Transverse colon (tissue), 4 donors: Measurements from ENCODE around the gene TANGO2. TPM values are rescaled to one million over a fixed set of nuclear protein-coding genes. Genes with fewer than 3 reads are reported as not detected.

Experiments used
- DNase-seq: peaks from one replicate; pipeline ENCODE4 v3.0.0-alpha.2; 2019
- H3K27ac ChIP-seq, 4 donors: fragments of 200-600 bp; sonication (generic); 2 replicates each; pipeline ENCODE4 v1.5.1; 2016 to 2018; ENCODE audit warnings: inconsistent platforms in 4 of 4
- H3K27me3 ChIP-seq: fragments of 200-600 bp; sonication (generic); 2 replicates; pipeline ENCODE4 v1.5.1; 2017; ENCODE audit warnings: inconsistent platforms
- H3K36me3 ChIP-seq, 4 donors: fragments of 200-600 bp; sonication (generic); 2 replicates each; pipeline ENCODE4 v1.5.1; 2017 to 2019; ENCODE audit warnings: inconsistent platforms in 4 of 4
- H3K4me1 ChIP-seq, 4 donors: fragments of 200-600 bp; sonication (generic); 2 replicates each; pipeline ENCODE4 v1.5.1; 2017 to 2020; ENCODE audit warnings: inconsistent platforms in 4 of 4
- H3K4me3 ChIP-seq, 4 donors: fragments of 200-600 bp; sonication (generic); 1 replicate in 1 of 4; 2 replicates in 3 of 4; pipeline versions ENCODE4 v1.5.1 to v1.6.1; 2017 to 2019; ENCODE audit warnings: inconsistent platforms in 4 of 4
- H3K9me3 ChIP-seq, 2 donors: fragments of 200-600 bp; sonication (generic); 2 replicates each; pipeline ENCODE4 v1.5.1; 2017 to 2019; ENCODE audit warnings: inconsistent platforms in 2 of 2
- EP300 ChIP-seq: sonication (generic); formaldehyde crosslinking; IDR thresholded peaks from one replicate; pipeline ENCODE4 v1.6.1; 2017; ENCODE audit warnings: antibody characterized with exemption, low read depth
- POLR2A ChIP-seq: fragments of 450-650 bp; IDR thresholded peaks from one replicate; pipeline ENCODE4 v1.6.1; 2016; ENCODE audit warnings: antibody characterized with exemption, mild to moderate bottlenecking, moderate library complexity
- POLR2AphosphoS5 ChIP-seq, 3 donors: sonication (generic); formaldehyde crosslinking; IDR thresholded peaks; one replicate each; pipeline ENCODE4 v1.6.1; 2016; ENCODE audit warnings: antibody characterized with exemption in 3 of 3
- WGBS, 2 donors: methylation state at CpG; one replicate each; pipeline ENCODE4 v1.1.5; 2018; ENCODE audit warnings: low coverage in 1 of 2; 5-methylcytosine and 5-hydroxymethylcytosine counted together
- in situ Hi-C, 4 donors: fragments of 200-750 bp; cut with MboI; loops; one replicate each; pipeline versions ENCODE4 v1.15.0 to v1.15.1; 2017; ENCODE audit warnings: low sequenced_read_pairs in 3 of 4, low pct_ligation_motif_present in 1 of 4, low pct_unique_long_range_greater_than_20kb in 1 of 4
- intact Hi-C: fragments of 100-400 bp; cut with DNase I; formaldehyde crosslinking; loops from one replicate; pipeline ENCODE4 v1.15.1; 2023; ENCODE audit warnings: low total_unique reads
- total RNA-seq, 4 donors: library from RNA; depleted of rRNA; stranded (reverse); fragments of >200 nt; gene quantifications; one replicate each; pipeline ENCODE4 v1.1.0, GENCODE V29; 2016
- TF ChIP-seq, protein P1 (sequence below), 5 experiments: fragments of 200-600 bp in 3 of 5; fragments of 450-650 bp in 2 of 5; sonication (generic) in 3 of 5; IDR thresholded peaks; 1 replicate in 2 of 5; 2 replicates in 3 of 5; pipeline ENCODE4 v1.5.1; 2016 to 2017; ENCODE audit warnings: antibody characterized with exemption in 5 of 5, inconsistent platforms in 3 of 5, mild to moderate bottlenecking in 2 of 5, moderate library complexity in 1 of 5

Gene TANGO2
- total RNA-seq, 4 donors from 2014 or later, result 32.9 to 101 (median 50.6) TPM

DNA sequence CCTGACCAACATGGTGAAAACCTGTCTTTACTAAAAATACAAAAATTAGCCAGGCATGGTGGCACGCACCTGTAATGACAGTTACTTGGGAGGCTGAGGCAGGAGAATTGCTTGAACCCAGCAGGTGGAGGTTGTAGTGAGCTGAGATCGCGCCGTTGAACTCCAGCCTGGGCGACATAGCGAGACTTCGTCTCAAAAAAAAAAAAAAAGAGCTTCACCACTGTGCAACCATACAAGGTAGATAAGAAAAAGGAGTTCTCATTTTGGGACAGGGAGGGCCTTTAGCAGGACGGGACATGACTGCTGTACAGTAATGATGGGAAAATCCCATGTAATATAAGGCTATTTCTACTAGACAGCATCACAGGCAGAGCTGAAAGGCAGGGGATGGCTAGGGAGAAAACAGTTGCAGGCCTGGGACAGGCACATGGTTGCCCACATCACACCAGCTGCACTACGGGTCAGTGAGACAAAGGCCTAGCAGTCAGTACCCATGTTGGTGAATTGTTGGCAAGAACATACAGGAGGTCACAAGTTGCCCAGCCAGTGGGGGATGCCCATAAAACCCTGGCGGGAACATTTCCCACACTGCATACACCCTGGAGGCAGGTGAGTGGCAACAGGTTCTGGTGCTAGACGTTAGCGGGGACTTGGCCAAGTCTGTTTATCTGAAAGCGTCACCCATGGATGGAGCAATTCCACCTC, 5.4 kb downstream of the TANGO2 start:
- Histone ChIP-seq H3K9me3 (no peaks in the 10 kb centered on the region), H3K36me3 (no peaks in the 10 kb centered on the region), H3K27me3 (no peaks in the 10 kb centered on the region), H3K4me3 (no peak overlapping the region), H3K4me1 (peaks cover 10 to 16% (median 14%) of the 10 kb centered on the region in 4 donors), H3K27ac (no peak overlapping the region)
- in situ Hi-C loops, result loop anchor here in 1 of 4 donors (10.0 kb wide), 1 partner anchor 62 kb away; no protein-coding TSS in a partner anchor
- DNase-seq, result no peak
- intact Hi-C loops, result no loop called here
- no peak for TF ChIP-seq EP300
- 97 to 100% methylated on average over 6 to 13 of the region's 13 CpGs for WGBS, 2 donors

- no peak overlapping the region for H3K4me3 ChIP-seq
- no peak for TF ChIP-seq POLR2A
- TF ChIP-seq, protein P1, sequence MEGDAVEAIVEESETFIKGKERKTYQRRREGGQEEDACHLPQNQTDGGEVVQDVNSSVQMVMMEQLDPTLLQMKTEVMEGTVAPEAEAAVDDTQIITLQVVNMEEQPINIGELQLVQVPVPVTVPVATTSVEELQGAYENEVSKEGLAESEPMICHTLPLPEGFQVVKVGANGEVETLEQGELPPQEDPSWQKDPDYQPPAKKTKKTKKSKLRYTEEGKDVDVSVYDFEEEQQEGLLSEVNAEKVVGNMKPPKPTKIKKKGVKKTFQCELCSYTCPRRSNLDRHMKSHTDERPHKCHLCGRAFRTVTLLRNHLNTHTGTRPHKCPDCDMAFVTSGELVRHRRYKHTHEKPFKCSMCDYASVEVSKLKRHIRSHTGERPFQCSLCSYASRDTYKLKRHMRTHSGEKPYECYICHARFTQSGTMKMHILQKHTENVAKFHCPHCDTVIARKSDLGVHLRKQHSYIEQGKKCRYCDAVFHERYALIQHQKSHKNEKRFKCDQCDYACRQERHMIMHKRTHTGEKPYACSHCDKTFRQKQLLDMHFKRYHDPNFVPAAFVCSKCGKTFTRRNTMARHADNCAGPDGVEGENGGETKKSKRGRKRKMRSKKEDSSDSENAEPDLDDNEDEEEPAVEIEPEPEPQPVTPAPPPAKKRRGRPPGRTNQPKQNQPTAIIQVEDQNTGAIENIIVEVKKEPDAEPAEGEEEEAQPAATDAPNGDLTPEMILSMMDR (IDR thresholded peaks at IDR 0.05), result no peak
- TF ChIP-seq POLR2AphosphoS5 (IDR thresholded peaks at IDR 0.05), result no peak
- no peak for TF ChIP-seq EP300
- intact Hi-C loops, result no loop called here
- no peaks in the 10 kb centered on the region for H3K36me3 ChIP-seq
- no peak for DNase-seq
- in situ Hi-C loops, result loop anchor here in 1 of 4 donors (10.0 kb wide), 1 partner anchor 62 kb away; no protein-coding TSS in a partner anchor
- H3K9me3 ChIP-seq, result no peaks in the 10 kb centered on the region
- no peaks in the 10 kb centered on the region for H3K27me3 ChIP-seq
- H3K4me1 ChIP-seq, result peaks cover 6 to 11% (median 8%) of the 10 kb centered on the region in 4 donors
- 88% methylated on average over 12 of the region's 12 CpGs; no CpG with 5 or more reads in 1 of the 2 donors for WGBS, 2 donors
- H3K27ac ChIP-seq, result no peak overlapping the region
These were observed 6.2 kb downstream of the TANGO2 start for GRCh38 chr22:20026996-20027601.

GRCh38 chr22:20027966-20028854, 7.3 kb downstream of the TANGO2 start:
- in situ Hi-C loops, result loop anchor here in 1 of 4 donors (10.0 kb wide), 1 partner anchor 63 kb away; no protein-coding TSS in a partner anchor
- no peaks in the 10 kb centered on the region for H3K9me3 ChIP-seq
- intact Hi-C loops, result no loop called here
- H3K27me3 ChIP-seq, result no peaks in the 10 kb centered on the region
- WGBS, 2 donors, result 85 to 89% methylated on average over 5 to 12 of the region's 12 CpGs
- no peaks in the 10 kb centered on the region for H3K36me3 ChIP-seq
- H3K4me3 ChIP-seq, result no peak overlapping the region
- no peak overlapping the region for H3K27ac ChIP-seq
- H3K4me1 ChIP-seq, result peaks cover 0 to 13% (median 1%) of the 10 kb centered on the region in 4 donors
- no peak for DNase-seq
- TF ChIP-seq POLR2A (no peak), POLR2AphosphoS5 (IDR thresholded peaks at IDR 0.05) (no peak), EP300 (no peak)
- TF ChIP-seq, protein P1 (IDR thresholded peaks at IDR 0.05), result peak in 3 of 5 experiments; percentile 23 to 41 (median 25)

DNA sequence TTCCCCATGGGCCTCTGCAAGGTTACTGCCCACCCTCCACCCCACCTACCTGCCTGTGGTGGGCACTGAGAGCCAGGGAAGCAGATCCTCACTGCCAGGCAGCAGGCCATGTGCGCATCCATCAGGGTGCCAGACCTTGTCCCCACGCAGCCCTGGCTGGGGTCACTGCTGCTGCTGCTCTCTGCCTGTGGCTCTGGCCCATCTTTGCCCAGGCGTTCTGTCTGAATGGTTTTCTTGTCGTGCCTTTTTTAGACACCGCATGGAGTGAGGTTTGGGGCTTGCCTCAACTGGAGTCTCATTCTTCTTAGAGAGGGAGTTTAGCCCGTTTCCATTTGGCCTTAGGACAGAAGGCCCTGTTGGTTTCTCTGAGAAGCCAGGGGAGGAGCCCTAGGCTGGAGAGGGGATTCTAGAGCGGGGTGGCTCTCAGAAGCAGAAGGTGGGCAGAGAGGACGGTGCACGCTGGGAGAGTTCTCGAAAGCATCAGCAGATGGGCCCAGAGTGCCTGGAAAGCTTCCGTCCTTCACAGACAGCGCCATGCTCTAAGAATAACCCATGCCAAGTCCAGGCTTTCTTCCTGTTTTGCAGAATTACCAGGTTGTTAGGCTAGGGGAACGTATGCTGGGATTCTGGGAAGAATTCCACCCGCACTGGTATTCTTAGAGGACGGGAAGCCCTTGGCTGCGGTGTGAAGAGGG, 8.1 kb downstream of the TANGO2 start:
- peaks cover 0 to 16% (median 1%) of the 10 kb centered on the region in 4 donors for H3K4me1 ChIP-seq
- in situ Hi-C loops, result loop anchor here in 1 of 4 donors (10.0 kb wide), 1 partner anchor 64 kb away; no protein-coding TSS in a partner anchor
- WGBS, 2 donors, result 81 to 82% methylated on average over 5 to 16 of the region's 16 CpGs
- TF ChIP-seq POLR2A (no peak), POLR2AphosphoS5 (IDR thresholded peaks at IDR 0.05) (no peak), EP300 (no peak)
- TF ChIP-seq, protein P1 (IDR thresholded peaks at IDR 0.05), result no peak
- no peak overlapping the region for H3K4me3 ChIP-seq
- H3K27me3 ChIP-seq, result no peaks in the 10 kb centered on the region
- H3K27ac ChIP-seq, result no peak overlapping the region
- no peak for DNase-seq
- no peaks in the 10 kb centered on the region for H3K9me3 ChIP-seq
- intact Hi-C loops, result no loop called here
- H3K36me3 ChIP-seq, result no peaks in the 10 kb centered on the region
